H1 (cell line): ENCODE results near the gene CIB4. TPM values are rescaled to one million over a fixed set of nuclear protein-coding genes. Genes with fewer than 3 reads are reported as not detected.

Experiments used
- CTCF ChIA-PET: fragments of 300-600 bp; sonication (Branson Sonifier 250); formaldehyde crosslinking; loops from one replicate; lab custom pipeline; 2021; ENCODE audit not compliant: partially characterized antibody; lab: Charles Lee
- POLR2A ChIA-PET: fragments of 300-600 bp; sonication (Branson Sonifier 250); formaldehyde crosslinking; loops from one replicate; lab custom pipeline; 2021; ENCODE audit warnings: inconsistent platforms; ENCODE audit not compliant: partially characterized antibody; lab: Charles Lee
- DNase-seq, 2 experiments: peaks; one replicate each; pipeline versions ENCODE4 v3.0.0 to v3.0.0-alpha.2; 2010 to 2022; ENCODE audit warnings: low spot score in 2 of 2, low read depth in 1 of 2, mixed read lengths in 1 of 2
- FAIRE-seq: peaks from 2 replicates; lab custom pipeline; 2011; peaks lifted over from hg19 to GRCh38; lab: Jason Lieb, UNC
- H2AFZ ChIP-seq: 2 replicates; pipeline ENCODE4 v1.8.1; 2012; ENCODE audit warnings: low read length, inconsistent platforms
- H2AK5ac ChIP-seq: 2 replicates; pipeline ENCODE4 v1.6.1; 2013; ENCODE audit warnings: low read depth, low read length
- H2BK120ac ChIP-seq: replicated peaks from 2 replicates; pipeline ENCODE3; 2013; ENCODE audit warnings: low read depth, low read length, inconsistent platforms
- H2BK12ac ChIP-seq: 2 replicates; pipeline ENCODE4 v1.6.1; 2013; ENCODE audit warnings: low read depth, low read length
- H2BK15ac ChIP-seq: 2 replicates; pipeline ENCODE4 v1.6.1; 2013; ENCODE audit warnings: low read length
- H2BK20ac ChIP-seq: 2 replicates; pipeline ENCODE4 v1.6.1; 2013; ENCODE audit warnings: low read length
- H2BK5ac ChIP-seq: 2 replicates; pipeline ENCODE4 v1.6.1; 2013; ENCODE audit warnings: low read depth, low read length
- H3K14ac ChIP-seq: 2 replicates; pipeline ENCODE4 v1.6.1; 2013; ENCODE audit warnings: inconsistent platforms; ENCODE audit not compliant: insufficient read length
- H3K18ac ChIP-seq: 2 replicates; pipeline ENCODE4 v1.6.1; 2013; ENCODE audit warnings: low read length; ENCODE audit errors: extremely low read depth
- H3K23ac ChIP-seq: 2 replicates; pipeline ENCODE4 v1.6.1; 2013; ENCODE audit warnings: inconsistent platforms; ENCODE audit not compliant: insufficient read length
- H3K23me2 ChIP-seq: 2 replicates; pipeline ENCODE4 v1.6.1; 2013; ENCODE audit warnings: low read depth, low read length
- H3K27ac ChIP-seq: 2 replicates; pipeline ENCODE4 v1.6.1; 2011; ENCODE audit warnings: low read depth, low read length, inconsistent platforms
- H3K27me3 ChIP-seq, 4 experiments: replicated peaks in 1 of 4; 1 replicate in 1 of 4; 2 replicates in 3 of 4; pipeline versions ENCODE4 v1.6.1 to v1.8.1; 2011 to 2013; ENCODE audit warnings: low read length in 3 of 4, mild to moderate bottlenecking in 3 of 4, inconsistent platforms in 2 of 4, mixed read lengths in 2 of 4, moderate library complexity in 1 of 4; ENCODE audit not compliant: control insufficient read depth in 3 of 4, insufficient read depth in 3 of 4; ENCODE audit errors: extremely low read depth in 1 of 4
- H3K36me3 ChIP-seq, 4 experiments: 2 replicates each; pipeline versions ENCODE4 v1.6.1 to v1.8.1; 2011 to 2013; ENCODE audit warnings: mild to moderate bottlenecking in 4 of 4, low read length in 3 of 4, moderate library complexity in 2 of 4, control low read depth in 1 of 4, inconsistent platforms in 1 of 4; ENCODE audit not compliant: insufficient read depth in 4 of 4, control insufficient read depth in 2 of 4
- H3K4ac ChIP-seq: replicated peaks from 2 replicates; pipeline ENCODE3; 2013; ENCODE audit warnings: low read length, low read depth, mixed read lengths, inconsistent platforms; ENCODE audit not compliant: insufficient read length
- H3K4me1 ChIP-seq, 4 experiments: replicated peaks in 1 of 4; 1 replicate in 1 of 4; 2 replicates in 3 of 4; pipeline versions ENCODE4 v1.6.1 to v1.8.1; 2011 to 2013; ENCODE audit warnings: low read length in 3 of 4, inconsistent platforms in 2 of 4, mixed read lengths in 1 of 4; ENCODE audit not compliant: insufficient read depth in 4 of 4, control insufficient read depth in 3 of 4
- H3K4me2 ChIP-seq, 2 experiments: 2 replicates each; pipeline versions ENCODE4 v1.6.1 to v1.8.1; 2011 to 2013; ENCODE audit warnings: low read depth in 2 of 2, low read length in 2 of 2, control low read depth in 1 of 2, inconsistent platforms in 1 of 2, mild to moderate bottlenecking in 1 of 2; ENCODE audit not compliant: insufficient read depth in 1 of 2
- H3K4me3 ChIP-seq, 4 experiments: fragments of 200-600, 300-600 bp in 1 of 4; sonication (generic), shearing (Covaris generic), sonication (Bioruptor Twin) in 1 of 4; 2 replicates each; pipeline versions ENCODE4 v1.5.1 to v1.8.1; 2011 to 2016; ENCODE audit warnings: low read length in 4 of 4, low read depth in 3 of 4, control low read depth in 2 of 4, inconsistent platforms in 2 of 4, mild to moderate bottlenecking in 2 of 4, mixed read lengths in 1 of 4, moderate library complexity in 1 of 4; ENCODE audit not compliant: insufficient read depth in 2 of 4; ENCODE audit errors: extremely low read depth in 1 of 4
- H3K56ac ChIP-seq: replicated peaks from 2 replicates; pipeline ENCODE3; 2013; ENCODE audit warnings: low read depth, mild to moderate bottlenecking, mixed read lengths, low read length, inconsistent platforms; ENCODE audit not compliant: insufficient read length
- H3K79me1 ChIP-seq: 2 replicates; pipeline ENCODE4 v1.6.1; 2013; ENCODE audit warnings: low read depth, low read length, control low read depth
- H3K79me2 ChIP-seq, 2 experiments: 2 replicates each; pipeline versions ENCODE4 v1.6.1 to v1.8.1; 2012 to 2013; ENCODE audit warnings: low read length in 2 of 2, mild to moderate bottlenecking in 2 of 2, inconsistent platforms in 1 of 2; ENCODE audit not compliant: insufficient read depth in 2 of 2, control insufficient read depth in 1 of 2
- H3K9ac ChIP-seq, 4 experiments: replicated peaks in 1 of 4; 1 replicate in 1 of 4; 2 replicates in 3 of 4; pipeline versions ENCODE4 v1.6.1 to v1.8.1; 2011 to 2013; ENCODE audit warnings: low read depth in 3 of 4, low read length in 3 of 4, control low read depth in 2 of 4, mild to moderate bottlenecking in 2 of 4, moderate library complexity in 2 of 4, inconsistent platforms in 1 of 4; ENCODE audit errors: extremely low read depth in 1 of 4
- H3K9me3 ChIP-seq, 2 experiments: 2 replicates each; pipeline versions ENCODE4 v1.6.1 to v1.8.1; 2012 to 2013; ENCODE audit warnings: mild to moderate bottlenecking in 2 of 2, moderate library complexity in 2 of 2, control low read depth in 1 of 2, inconsistent platforms in 1 of 2, low read depth in 1 of 2, low read length in 1 of 2, mixed read lengths in 1 of 2; ENCODE audit not compliant: insufficient read depth in 2 of 2
- H4K20me1 ChIP-seq, 2 experiments: replicated peaks in 1 of 2; 2 replicates each; pipeline versions ENCODE3 to v1.8.1; 2011 to 2013; ENCODE audit warnings: inconsistent platforms in 2 of 2, low read length in 2 of 2, mild to moderate bottlenecking in 1 of 2; ENCODE audit not compliant: insufficient read depth in 2 of 2, control insufficient read depth in 1 of 2
- H4K5ac ChIP-seq: 2 replicates; pipeline ENCODE4 v1.6.1; 2013; ENCODE audit warnings: low read length, low read depth, mixed read lengths, inconsistent platforms; ENCODE audit not compliant: insufficient read length
- H4K8ac ChIP-seq: 2 replicates; pipeline ENCODE4 v1.8.0; 2013; ENCODE audit warnings: mild to moderate bottlenecking, moderate library complexity, low read length, inconsistent platforms; ENCODE audit not compliant: insufficient read depth; ENCODE audit errors: extremely low read depth
- H4K91ac ChIP-seq: replicated peaks from 2 replicates; pipeline ENCODE3; 2013; ENCODE audit warnings: low read length, mixed read lengths, inconsistent platforms; ENCODE audit not compliant: insufficient read length
- WGBS, 2 experiments: shearing (Covaris generic) in 1 of 2; methylation state at CpG; one replicate each; pipeline versions ENCODE4 v1.1.6 to v1.1.7; 2013 to 2015; ENCODE audit warnings: low lambda C conversion rate in 2 of 2, mixed read lengths in 2 of 2, inconsistent platforms in 1 of 2, low coverage in 1 of 2, missing lambda C conversion rate in 1 of 2; ENCODE audit not compliant: insufficient replicate concordance in 2 of 2, insufficient coverage in 1 of 2, insufficient read length in 1 of 2; ENCODE audit errors: extremely low coverage in 1 of 2, missing lambda C conversion rate in 1 of 2; 5-methylcytosine and 5-hydroxymethylcytosine counted together
- polyA plus RNA-seq, 7 experiments: library from polyadenylated mRNA; depleted of rRNA in 3 of 7; stranded (reverse) in 5 of 7; unstranded in 2 of 7; fragments of >200 nt in 5 of 7; fragments of 200-250 nt in 2 of 7; gene quantifications; 1 replicate in 5 of 7; 2 replicates in 1 of 7; 4 replicates in 1 of 7; pipeline versions ENCODE4 v1.2.1 to v1.2.3, GENCODE V29; 2011 to 2013; ENCODE audit warnings: missing spikeins in 2 of 7, mixed read lengths in 2 of 7
- total RNA-seq: library from RNA; stranded (reverse); fragmentation: NEBNext Ultra II Directional; extraction: Animal tissue kit (Norgen Biotek cat#: 25700); gene quantifications from 2 replicates; pipeline ENCODE4 v1.2.1, GENCODE V29; 2021

CIB4 gene
- total and polyA plus RNA-seq, 2 of the 8 experiments (the other 6 are each of a cell fraction or from before 2014, with no cell fraction given) = not detected

GRCh38 chr2:26628561-26629345, 12.4 kb downstream of the CIB4 start:
- CTCF ChIA-PET = interaction anchor here (2.7 to 3.5 kb wide), 2 partner anchors 13 to 23 kb away, joined by 10 read pairs; no protein-coding TSS in a partner anchor
- Histone ChIP-seq H3K56ac (no peak overlapping the region), H3K27me3 (no peaks in the 10 kb centered on the region; a peak in 2 of 7 replicates), H3K4me3 (no peak overlapping the region), H4K91ac (no peak overlapping the region), H2BK12ac (no peak overlapping the region), H3K27ac (no peak overlapping the region), H4K8ac (no peak overlapping the region), H4K20me1 (no peaks in the 10 kb centered on the region), H3K23ac (no peak overlapping the region), H3K4me1 (no peaks in the 10 kb centered on the region; a peak in 1 of 7 replicates), H2BK120ac (no peak overlapping the region), H3K79me1 (no peaks in the 10 kb centered on the region), H2BK20ac (no peak overlapping the region), H3K9me3 (no peaks in the 10 kb centered on the region), H3K23me2 (no peaks in the 10 kb centered on the region; the same call in 1 of the 2 replicates), H4K5ac (no peak overlapping the region), H2AK5ac (0 out of 2 replicates have a peak overlapping the region, but pooled peaks have one; percentile 24), H3K36me3 (no peaks in the 10 kb centered on the region), H2BK5ac (no peak overlapping the region), H2BK15ac (no peak overlapping the region), H3K4me2 (no peak overlapping the region), H3K4ac (no peak overlapping the region), H3K14ac (no peak overlapping the region), H3K79me2 (no peaks in the 10 kb centered on the region), H3K18ac (no peak overlapping the region), H3K9ac (no peak overlapping the region), H2AFZ (no peak overlapping the region; the same call in 1 of the 2 replicates)
- FAIRE-seq (no peak), DNase-seq (no peak)
- POLR2A ChIA-PET = no interaction called here
- 87% methylated on average over 9 of the region's 9 CpGs; no CpG with 5 or more reads in 1 of the 2 experiments for WGBS, 2 experiments
